Mucosa of rectum (tissue), 2 donors: ENCODE results near the gene C6orf89.
"Not testable (repeated sequence)": the region's sequence is repeated elsewhere in the genome, so short reads cannot be mapped to it uniquely, and the experiment has no call there.

Experiments
- H3K27ac ChIP-seq, 2 donors: one replicate each; pipeline ENCODE4 v1.7.0; 2013; ENCODE audit warnings: inconsistent platforms in 2 of 2, low read depth in 2 of 2, low read length in 2 of 2
- H3K27me3 ChIP-seq, 2 donors: one replicate each; pipeline ENCODE4 v1.7.0; 2013; ENCODE audit warnings: low read length in 2 of 2; ENCODE audit not compliant: control insufficient read depth in 2 of 2, insufficient read depth in 2 of 2
- H3K36me3 ChIP-seq, 2 donors: one replicate each; pipeline ENCODE4 v1.7.0; 2013; ENCODE audit warnings: low read length in 2 of 2; ENCODE audit not compliant: control insufficient read depth in 2 of 2, insufficient read depth in 2 of 2
- H3K4me1 ChIP-seq, 2 donors: one replicate each; pipeline ENCODE4 v1.7.0; 2013; ENCODE audit warnings: low read length in 2 of 2, mild to moderate bottlenecking in 1 of 2; ENCODE audit not compliant: control insufficient read depth in 2 of 2, insufficient read depth in 2 of 2
- H3K4me3 ChIP-seq, 2 donors: one replicate each; pipeline ENCODE4 v1.7.0; 2013; ENCODE audit warnings: low read length in 2 of 2
- H3K9ac ChIP-seq, 2 donors: one replicate each; pipeline ENCODE4 v1.7.0; 2013; ENCODE audit warnings: low read length in 2 of 2, low read depth in 1 of 2, mild to moderate bottlenecking in 1 of 2
- H3K9me3 ChIP-seq, 2 donors: one replicate each; pipeline ENCODE4 v1.7.0; 2013; ENCODE audit warnings: low read length in 2 of 2; ENCODE audit not compliant: control insufficient read depth in 2 of 2
- donor health status: healthy.
- donor health status: Normal muscosa, but diverticular disease.

C6orf89 gene

GRCh38 chr6:36944650-36945049 lies 58.9 kb downstream of the C6orf89 start:
- no peaks in the 10 kb centered on the region for H3K9me3 ChIP-seq
- H3K36me3 ChIP-seq = no peaks in the 10 kb centered on the region
- H3K27ac ChIP-seq = no peak overlapping the region
- H3K4me1 ChIP-seq = no peaks in the 10 kb centered on the region
- H3K9ac ChIP-seq = no peak overlapping the region
- H3K27me3 ChIP-seq = no peaks in the 10 kb centered on the region
- no peak overlapping the region for H3K4me3 ChIP-seq

GRCh38 chr6:36945301-36945700 lies 59.5 kb downstream of the C6orf89 start:
- Histone ChIP-seq H3K9ac (no peak overlapping the region), H3K4me1 (no peaks in the 10 kb centered on the region), H3K27ac (no peak overlapping the region), H3K27me3 (no peaks in the 10 kb centered on the region), H3K36me3 (no peaks in the 10 kb centered on the region), H3K9me3 (no peaks in the 10 kb centered on the region), H3K4me3 (no peak overlapping the region)

- H3K9ac ChIP-seq = no peak overlapping the region
Measured at GRCh38 chr6:36946526-36946925, 60.8 kb downstream of the C6orf89 start.

DNA sequence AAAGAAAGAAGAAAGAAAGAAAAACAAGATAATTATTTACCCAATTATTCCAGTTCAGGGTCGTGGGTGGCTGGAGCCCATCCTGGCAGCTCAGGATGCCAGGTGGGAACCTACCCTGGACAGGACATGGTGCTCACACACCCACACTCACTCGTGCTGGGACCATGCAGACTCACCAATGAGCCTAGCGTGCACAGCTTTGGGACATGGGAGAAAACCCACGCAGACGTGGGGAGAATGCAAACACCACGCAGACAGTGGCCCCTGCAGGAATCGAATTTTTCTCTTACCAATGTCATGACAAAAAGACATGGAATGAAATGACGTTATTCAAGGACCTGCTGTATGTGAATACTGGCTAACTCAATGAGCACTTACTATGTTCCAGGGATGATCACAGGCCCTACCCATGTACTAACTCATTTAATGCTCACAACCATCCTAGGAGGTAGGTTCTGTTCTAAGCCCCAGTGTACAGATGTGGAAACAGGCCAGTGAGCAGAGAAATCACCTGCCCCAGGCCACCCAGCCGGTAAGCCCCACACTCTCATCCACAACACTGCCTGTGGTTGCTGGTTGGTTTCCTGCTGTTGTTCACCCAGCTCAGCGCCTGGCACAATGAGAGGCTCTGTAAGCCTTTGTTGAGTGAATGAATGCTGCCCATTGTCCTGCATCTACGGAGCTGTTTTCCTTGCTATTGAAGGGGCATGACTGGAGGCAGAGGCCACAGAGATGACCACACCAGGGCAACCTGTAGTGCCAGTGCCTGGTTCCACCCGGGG lies 62.0 kb downstream of the C6orf89 start:
- H3K4me3 ChIP-seq = no peak overlapping the region
- H3K27ac ChIP-seq = no peak overlapping the region
- H3K4me1 ChIP-seq = no peaks in the 10 kb centered on the region
- no peak overlapping the region for H3K9ac ChIP-seq
- H3K36me3 ChIP-seq = no peaks in the 10 kb centered on the region
- no peaks in the 10 kb centered on the region for H3K27me3 ChIP-seq
- no peaks in the 10 kb centered on the region for H3K9me3 ChIP-seq

More at GRCh38 chr6:36946526-36946925, 60.8 kb downstream of the C6orf89 start:
- no peak overlapping the region for H3K4me3 ChIP-seq
- no peaks in the 10 kb centered on the region for H3K9me3 ChIP-seq
- H3K4me1 ChIP-seq = no peaks in the 10 kb centered on the region
- H3K27me3 ChIP-seq = no peaks in the 10 kb centered on the region
- H3K36me3 ChIP-seq = no peaks in the 10 kb centered on the region
- no peak overlapping the region for H3K27ac ChIP-seq

DNA sequence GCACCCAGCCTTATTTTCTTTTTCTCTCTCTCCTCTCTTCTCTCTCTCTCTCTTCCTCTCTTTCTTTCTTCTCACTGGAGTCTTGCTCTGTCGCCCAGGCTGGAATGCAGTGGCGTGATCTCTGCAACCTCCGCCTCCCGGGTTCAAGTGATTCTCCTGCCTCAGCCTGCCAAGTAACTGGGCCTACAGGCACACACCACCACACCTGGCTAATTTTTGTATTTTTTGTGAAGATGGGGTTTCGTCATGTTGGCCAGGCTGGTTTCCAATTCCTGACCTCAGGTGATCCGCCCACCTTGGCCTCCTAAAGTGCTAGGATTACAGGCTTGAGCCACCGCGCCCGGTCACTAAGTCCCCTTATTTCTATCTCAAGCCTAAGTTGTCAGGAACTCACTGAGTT lies 63.3 kb downstream of the C6orf89 start:
- not testable (repeated sequence) for H3K4me1 ChIP-seq, H3K27me3 ChIP-seq

GRCh38 chr6:36949636-36950035 lies 63.9 kb downstream of the C6orf89 start:
- Histone ChIP-seq H3K9ac (no peak overlapping the region), H3K27ac (no peak overlapping the region), H3K4me1 (no peaks in the 10 kb centered on the region)

More for the DNA sequence above, 63.3 kb downstream of the C6orf89 start:
- H3K27ac ChIP-seq, H3K4me3 ChIP-seq, H3K36me3 ChIP-seq, H3K9ac ChIP-seq, H3K9me3 ChIP-seq: not testable (repeated sequence)

DNA sequence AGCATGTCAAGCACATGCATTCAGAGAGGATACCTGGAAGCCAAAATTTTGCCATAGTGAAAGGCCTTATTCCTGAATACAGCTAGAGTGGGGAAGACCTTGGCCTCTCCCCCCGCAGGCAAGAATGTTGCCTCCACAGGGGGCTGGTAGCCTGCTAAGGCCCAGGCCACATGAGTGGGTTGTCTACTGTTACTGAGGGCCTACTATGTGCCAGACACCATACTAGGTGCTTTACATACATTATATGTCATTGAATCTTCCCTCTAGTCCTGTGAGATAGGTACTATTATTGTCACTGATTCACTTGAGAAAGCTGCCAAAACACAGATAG lies 68.1 kb downstream of the C6orf89 start:
- H3K9me3 ChIP-seq = no peaks in the 10 kb centered on the region
- no peaks in the 10 kb centered on the region for H3K27me3 ChIP-seq
- no peak overlapping the region for H3K9ac ChIP-seq
- H3K4me3 ChIP-seq = no peak overlapping the region
- no peak overlapping the region for H3K27ac ChIP-seq
- H3K4me1 ChIP-seq = no peaks in the 10 kb centered on the region
- H3K36me3 ChIP-seq = no peaks in the 10 kb centered on the region

More at GRCh38 chr6:36949636-36950035, 63.9 kb downstream of the C6orf89 start:
- Histone ChIP-seq H3K27me3 (no peaks in the 10 kb centered on the region), H3K36me3 (no peaks in the 10 kb centered on the region), H3K4me3 (no peak overlapping the region), H3K9me3 (no peaks in the 10 kb centered on the region)

- no peaks in the 10 kb centered on the region for H3K27me3 ChIP-seq
- no peak within 1 kb of the TSS for H3K27ac ChIP-seq
- no peak within 1 kb of the TSS for H3K9ac ChIP-seq
Measured at GRCh38 chr6:36954262-36954931, 68.6 kb downstream of the C6orf89 start, which contains the start of gene PI16. Gene PI16, plus strand, starts transcription at chr6:36954738. Its CDS starts 23 bp downstream, at chr6:36954761.

DNA sequence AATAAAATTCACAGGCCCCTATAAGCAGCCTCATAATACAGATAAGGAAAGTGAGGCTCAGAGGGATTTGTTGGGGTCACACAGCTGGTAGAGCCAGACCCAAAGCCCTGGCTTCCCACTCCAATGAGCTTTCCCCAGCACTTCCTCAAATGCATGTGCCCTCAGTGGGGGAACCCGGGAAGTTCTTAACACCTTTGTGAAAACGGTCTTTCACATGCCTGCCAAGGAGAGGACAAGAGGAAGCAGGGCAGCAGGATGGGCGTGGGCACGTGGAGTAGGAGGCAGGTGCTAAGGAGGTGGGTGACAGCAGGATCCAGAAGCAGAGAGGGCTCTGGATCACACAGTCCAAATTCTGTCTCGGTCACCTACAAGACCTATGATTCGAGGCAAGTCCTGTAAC lies 69.4 kb downstream of the C6orf89 start:
- Histone ChIP-seq H3K9me3 (no peaks in the 10 kb centered on the region), H3K4me3 (no peak overlapping the region), H3K4me1 (no peaks in the 10 kb centered on the region), H3K36me3 (no peaks in the 10 kb centered on the region), H3K9ac (no peak overlapping the region), H3K27me3 (no peaks in the 10 kb centered on the region), H3K27ac (no peak overlapping the region)

More at GRCh38 chr6:36954262-36954931, 68.6 kb downstream of the C6orf89 start, which contains the start of gene PI16:
- H3K4me1 ChIP-seq = no peaks in the 10 kb centered on the region
- no peaks in the 10 kb centered on the region for H3K36me3 ChIP-seq
- H3K4me3 ChIP-seq = no peak within 1 kb of the TSS
- H3K9me3 ChIP-seq = no peaks in the 10 kb centered on the region

DNA sequence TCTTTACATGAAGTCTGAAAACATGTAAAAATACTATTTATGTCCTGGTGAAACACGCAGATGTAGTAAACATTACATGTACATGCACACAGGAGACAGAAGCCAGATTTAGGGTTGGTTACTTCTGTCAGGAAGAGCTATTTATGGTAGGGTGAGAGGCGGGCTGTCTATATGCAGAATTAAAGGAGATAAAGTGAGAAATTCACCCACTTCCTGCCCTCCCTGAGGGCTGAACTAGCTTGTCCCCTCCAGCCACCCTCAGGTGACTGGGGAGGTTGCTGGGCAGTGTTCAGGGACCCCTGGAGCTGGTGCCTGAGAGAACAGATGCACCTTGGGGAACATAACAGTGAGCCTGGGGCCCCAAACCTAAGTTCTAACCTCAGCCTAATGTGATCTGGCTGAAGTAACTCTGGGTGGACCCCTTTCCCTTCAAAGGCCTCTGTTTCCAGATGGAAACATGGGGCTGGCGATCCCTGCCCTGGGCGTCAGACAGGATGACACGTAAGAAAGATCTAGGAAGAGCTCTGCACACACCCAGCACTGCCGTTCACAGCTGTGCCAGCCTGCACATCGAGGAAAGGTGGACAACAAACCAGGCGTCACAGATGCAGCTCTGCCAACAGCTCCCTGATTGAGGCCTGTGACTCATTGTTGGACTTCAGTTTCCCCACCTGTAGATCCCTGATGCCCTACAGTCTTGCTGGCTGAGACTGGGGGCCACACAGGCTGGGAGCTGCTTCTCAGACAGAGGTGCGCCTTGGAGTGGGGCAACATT lies 70.1 kb downstream of the C6orf89 start:
- Histone ChIP-seq H3K4me1 (no peaks in the 10 kb centered on the region), H3K27ac (no peak overlapping the region), H3K4me3 (no peak overlapping the region), H3K36me3 (no peaks in the 10 kb centered on the region), H3K9ac (no peak overlapping the region), H3K27me3 (no peaks in the 10 kb centered on the region), H3K9me3 (no peaks in the 10 kb centered on the region)
